ENCODE results near the gene NTRK3. TPM values are rescaled to one million over a fixed set of nuclear protein-coding genes. Genes with fewer than 3 reads are reported as not detected.

The NTRK3 gene
- total RNA-seq, 2 donors from 2014 or later = 4.2 to 7.2 TPM

- Histone ChIP-seq H3K36me3 (no peaks in the 10 kb centered on the region), H3K4me1 (replicated peaks) (no peaks in the 10 kb centered on the region), H3K4me3 (no peak overlapping the region), H3K9me3 (no peaks in the 10 kb centered on the region), H3K27me3 (replicated peaks; ENCODE audit: insufficient read depth) (no peaks in the 10 kb centered on the region), H3K27ac (no peak overlapping the region)
- intact Hi-C loops (cut with DNase I) = no loop called here
- WGBS = 88% methylated on average over 13 of the region's 14 CpGs
- TF ChIP-seq CTCF (IDR thresholded peaks at IDR 0.05) (no peak), POLR2A (IDR thresholded peaks at IDR 0.05) (no peak), POLR2AphosphoS5 (IDR thresholded peaks at IDR 0.05) (no peak)
- no peak for DNase-seq (ENCODE audit: low spot score)
Measured at GRCh38 chr15:88223084-88223483, 33.5 kb downstream of the NTRK3 start.

- Histone ChIP-seq H3K27ac (no peak overlapping the region), H3K36me3 (no peaks in the 10 kb centered on the region), H3K9me3 (no peaks in the 10 kb centered on the region), H3K4me1 (replicated peaks) (no peaks in the 10 kb centered on the region), H3K4me3 (no peak overlapping the region), H3K27me3 (replicated peaks; ENCODE audit: insufficient read depth) (no peaks in the 10 kb centered on the region)
- TF ChIP-seq POLR2AphosphoS5 (IDR thresholded peaks at IDR 0.05) = no peak
- no peak for TF ChIP-seq POLR2A (IDR thresholded peaks at IDR 0.05)
- no peak for TF ChIP-seq CTCF (IDR thresholded peaks at IDR 0.05)
- intact Hi-C loops (cut with DNase I) = no loop called here
- 80% methylated on average over 6 of the region's 6 CpGs for WGBS
- no peak for DNase-seq (ENCODE audit: low spot score)
Measured at GRCh38 chr15:88221836-88222235, 34.7 kb downstream of the NTRK3 start.

- no peak for DNase-seq (ENCODE audit: low spot score)
- WGBS = 92% methylated on average over 11 of the region's 11 CpGs
- Histone ChIP-seq H3K27ac (no peak overlapping the region), H3K4me1 (replicated peaks) (no peaks in the 10 kb centered on the region), H3K4me3 (no peak overlapping the region), H3K27me3 (replicated peaks; ENCODE audit: insufficient read depth) (no peaks in the 10 kb centered on the region), H3K9me3 (no peaks in the 10 kb centered on the region), H3K36me3 (no peaks in the 10 kb centered on the region)
- intact Hi-C loops (cut with DNase I) = no loop called here
- TF ChIP-seq CTCF (IDR thresholded peaks at IDR 0.05) (no peak), POLR2AphosphoS5 (IDR thresholded peaks at IDR 0.05) (no peak), POLR2A (IDR thresholded peaks at IDR 0.05) (no peak)
Measured at GRCh38 chr15:88220443-88221335, 35.9 kb downstream of the NTRK3 start.

- DNase-seq (ENCODE audit: low spot score) = no peak
- Histone ChIP-seq H3K36me3 (no peaks in the 10 kb centered on the region), H3K27me3 (replicated peaks; ENCODE audit: insufficient read depth) (no peaks in the 10 kb centered on the region), H3K9me3 (no peaks in the 10 kb centered on the region), H3K4me3 (no peak overlapping the region), H3K4me1 (replicated peaks) (no peaks in the 10 kb centered on the region), H3K27ac (no peak overlapping the region)
- TF ChIP-seq POLR2A (IDR thresholded peaks at IDR 0.05) (no peak), POLR2AphosphoS5 (IDR thresholded peaks at IDR 0.05) (no peak), CTCF (IDR thresholded peaks at IDR 0.05) (no peak)
- WGBS = 49% methylated on average over 3 of the region's 3 CpGs
- intact Hi-C loops (cut with DNase I) = no loop called here
Measured at GRCh38 chr15:88219623-88220022, 36.9 kb downstream of the NTRK3 start.

Data from prostate gland (tissue), 2 donors.